Activated B cell treated with CpG ODN at 0.5 μM for 24 hours (primary cell): Measurements from ENCODE around the gene C1QTNF12. TPM values are rescaled to one million over a fixed set of nuclear protein-coding genes. Genes with fewer than 3 reads are reported as not detected.

Source experiments
- ATAC-seq: fragments of 200-7000 bp; cut with Tn5 transposase; one replicate; pipeline ENCODE4 v1.10.0; 2021; ENCODE audit warnings: low read depth, mild to moderate bottlenecking, moderate library complexity
- CTCF ChIA-PET: fragments of 350-600 bp; sonication (Branson Sonifier 250); formaldehyde crosslinking; loops from one replicate; lab custom pipeline; 2021; ENCODE audit warnings: antibody characterized with exemption; lab: Charles Lee
- POLR2A ChIA-PET: fragments of 350-600 bp; sonication (Branson Sonifier 250); formaldehyde crosslinking; loops from one replicate; lab custom pipeline; 2021; ENCODE audit warnings: antibody characterized with exemption; lab: Charles Lee
- DNase-seq: peaks from one replicate; pipeline ENCODE4 v3.0.0; 2022
- H3K27ac Mint-ChIP-seq: one replicate; pipeline ENCODE4 v1.8.0; 2020; ENCODE audit warnings: mixed read lengths
- H3K27me3 Mint-ChIP-seq: one replicate; pipeline ENCODE4 v1.8.0; 2021; ENCODE audit warnings: mixed read lengths
- H3K36me3 Mint-ChIP-seq: one replicate; pipeline ENCODE4 v1.8.0; 2021; ENCODE audit warnings: low read depth, mixed read lengths
- H3K4me1 Mint-ChIP-seq: one replicate; pipeline ENCODE4 v1.8.0; 2021; ENCODE audit warnings: mixed read lengths
- H3K4me3 Mint-ChIP-seq: one replicate; pipeline ENCODE4 v1.8.0; 2020; ENCODE audit warnings: mild to moderate bottlenecking, mixed read lengths
- H3K9me3 Mint-ChIP-seq: one replicate; pipeline ENCODE4 v1.8.0; 2020; ENCODE audit warnings: mixed read lengths
- intact Hi-C: fragments of 100-400 bp; cut with micrococcal nuclease; formaldehyde crosslinking; loops from one replicate; pipeline ENCODE4 v1.15.1; 2024
- total RNA-seq: library from RNA; stranded (reverse); gene quantifications from 2 replicates; pipeline ENCODE4 v1.2.3, GENCODE V29; 2022
- TF ChIP-seq, protein P1 (sequence below): fragments of 200-600 bp; IDR thresholded peaks from one replicate; pipeline ENCODE4 v1.8.0; 2022; ENCODE audit warnings: antibody characterized with exemption, mild to moderate bottlenecking

The C1QTNF12 gene
- total RNA-seq, 1 donor from 2014 or later = 2.5 TPM

DNA sequence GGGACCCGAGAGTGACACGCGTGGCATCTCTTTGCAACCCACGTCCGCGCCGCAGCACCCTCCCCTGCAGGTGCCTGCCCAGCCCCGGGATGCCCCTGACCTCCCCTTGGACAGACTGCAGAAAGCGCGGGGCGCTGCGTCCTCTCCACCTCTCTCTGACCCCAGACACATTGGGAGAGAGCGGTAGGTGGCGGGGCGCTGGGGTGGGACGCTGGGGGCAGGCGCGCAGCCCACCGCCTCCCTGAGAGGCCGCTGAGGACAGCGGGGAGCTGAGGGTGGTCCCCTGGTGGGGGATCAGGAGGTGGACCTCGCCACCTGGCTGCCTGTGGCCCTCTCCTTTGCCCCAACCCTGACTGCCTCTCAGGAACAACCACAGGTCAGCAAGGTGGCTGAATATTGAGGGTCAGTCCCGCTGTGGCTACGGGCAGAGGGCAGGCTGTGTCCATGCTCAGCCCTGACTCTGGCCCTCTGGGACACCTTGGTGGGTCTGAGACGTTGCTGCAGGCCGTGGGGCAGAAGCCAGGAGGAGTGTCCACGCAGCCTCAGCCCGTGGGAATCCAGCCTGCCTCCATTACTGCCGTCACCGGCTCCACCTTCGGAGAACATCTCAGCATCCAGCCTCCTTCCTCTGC, 27.9 kb upstream of the C1QTNF12 start:
- ChIA-PET CTCF (interaction anchor here (1.0 kb wide), 1 partner anchor 152 kb away, joined by 6 read pairs; no protein-coding TSS in a partner anchor), POLR2A (interaction anchor here (1.0 to 1.4 kb wide), 5 partner anchors 12 to 159 kb away, joined by 3 to 8 read pairs (median 3); partner anchors contain the start of gene C1orf159)
- intact Hi-C loops = loop anchor here (1.0 to 5.0 kb wide), 4 partner anchors 16 to 262 kb away; partner anchors contain the start of genes ACAP3, AURKAIP1, ISG15 and PUSL1
- ATAC-seq (no peak), DNase-seq (no peak)
- H3K27ac Mint-ChIP-seq = no peak overlapping the region
- H3K4me3 Mint-ChIP-seq = peak overlapping the region; percentile 58
- no peaks in the 10 kb centered on the region for H3K9me3 Mint-ChIP-seq
- H3K36me3 Mint-ChIP-seq = peaks cover 16% of the 10 kb centered on the region
- TF ChIP-seq, protein P1, sequence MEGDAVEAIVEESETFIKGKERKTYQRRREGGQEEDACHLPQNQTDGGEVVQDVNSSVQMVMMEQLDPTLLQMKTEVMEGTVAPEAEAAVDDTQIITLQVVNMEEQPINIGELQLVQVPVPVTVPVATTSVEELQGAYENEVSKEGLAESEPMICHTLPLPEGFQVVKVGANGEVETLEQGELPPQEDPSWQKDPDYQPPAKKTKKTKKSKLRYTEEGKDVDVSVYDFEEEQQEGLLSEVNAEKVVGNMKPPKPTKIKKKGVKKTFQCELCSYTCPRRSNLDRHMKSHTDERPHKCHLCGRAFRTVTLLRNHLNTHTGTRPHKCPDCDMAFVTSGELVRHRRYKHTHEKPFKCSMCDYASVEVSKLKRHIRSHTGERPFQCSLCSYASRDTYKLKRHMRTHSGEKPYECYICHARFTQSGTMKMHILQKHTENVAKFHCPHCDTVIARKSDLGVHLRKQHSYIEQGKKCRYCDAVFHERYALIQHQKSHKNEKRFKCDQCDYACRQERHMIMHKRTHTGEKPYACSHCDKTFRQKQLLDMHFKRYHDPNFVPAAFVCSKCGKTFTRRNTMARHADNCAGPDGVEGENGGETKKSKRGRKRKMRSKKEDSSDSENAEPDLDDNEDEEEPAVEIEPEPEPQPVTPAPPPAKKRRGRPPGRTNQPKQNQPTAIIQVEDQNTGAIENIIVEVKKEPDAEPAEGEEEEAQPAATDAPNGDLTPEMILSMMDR = no peak
- H3K27me3 Mint-ChIP-seq = no peaks in the 10 kb centered on the region
- peaks cover 38% of the 10 kb centered on the region for H3K4me1 Mint-ChIP-seq

DNA sequence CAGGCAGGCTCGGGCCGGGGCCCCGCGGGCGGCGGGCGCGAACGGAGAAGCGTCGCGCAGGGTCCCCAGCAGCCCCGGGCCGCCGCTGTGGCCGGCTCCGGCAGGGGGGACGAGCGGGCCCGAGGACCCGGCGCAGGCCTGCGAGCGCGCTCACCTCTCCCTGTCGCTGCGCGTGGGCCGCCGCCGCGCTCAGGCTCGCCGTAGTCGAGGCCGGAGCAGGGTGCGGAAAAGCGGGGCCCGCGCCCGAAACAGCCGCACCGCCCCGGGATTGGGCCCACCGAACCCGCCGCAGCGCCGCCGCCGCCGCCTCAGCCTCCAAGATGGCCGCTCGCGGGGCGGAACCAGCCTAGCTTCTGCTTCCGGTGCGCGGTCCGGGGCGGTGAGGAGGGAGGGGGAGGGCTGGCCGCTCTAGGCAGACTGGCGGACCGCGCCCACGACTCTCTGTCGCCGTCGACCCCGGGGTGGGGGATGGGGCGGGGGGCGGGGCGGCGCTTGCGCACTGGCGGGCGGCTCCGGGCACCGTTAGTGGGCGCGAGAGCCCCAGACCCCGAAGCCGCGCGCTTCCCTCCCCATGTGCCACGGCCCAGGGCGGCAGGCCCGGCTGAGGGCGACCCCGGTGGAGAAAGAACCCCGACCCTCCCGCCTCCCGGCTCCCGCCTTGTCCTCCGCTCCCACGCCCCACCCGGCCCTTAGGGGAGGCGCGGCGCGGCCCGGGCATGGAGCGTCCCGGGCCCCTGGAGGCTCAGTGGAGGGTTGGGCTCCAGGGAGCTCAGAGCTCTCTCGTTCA, 27.2 kb upstream of the C1QTNF12 start, which contains the start of gene UBE2J2:
UBE2J2 (minus strand) TSS at position 343 of the 787 bp plus-strand sequence. CDS start 5,862 bp downstream, outside the sequence.
- Mint-ChIP-seq H3K4me1 (peaks cover 38% of the 10 kb centered on the region), H3K9me3 (no peaks in the 10 kb centered on the region), H3K4me3 (peak within 1 kb of the TSS; percentile 87), H3K27ac (peak within 1 kb of the TSS; percentile 70), H3K36me3 (peaks cover 19% of the 10 kb centered on the region), H3K27me3 (no peaks in the 10 kb centered on the region)
- peak; percentile 96 for ATAC-seq
- CTCF ChIA-PET = interaction anchor here (1.0 kb wide), 1 partner anchor 152 kb away, joined by 6 read pairs; no protein-coding TSS in a partner anchor
- POLR2A ChIA-PET = interaction anchor here (0.6 to 1.4 kb wide), 11 partner anchors 11 to 158 kb away, joined by 3 to 8 read pairs (median 5); partner anchors contain the start of genes AURKAIP1 and C1orf159
- intact Hi-C loops = loop anchor here (1.0 to 5.0 kb wide), 6 partner anchors 17 to 261 kb away; partner anchors contain the start of genes ACAP3, AURKAIP1, C1orf159 and ISG15
- TF ChIP-seq, protein P1 = no peak
- peak; percentile 82 for DNase-seq

DNA sequence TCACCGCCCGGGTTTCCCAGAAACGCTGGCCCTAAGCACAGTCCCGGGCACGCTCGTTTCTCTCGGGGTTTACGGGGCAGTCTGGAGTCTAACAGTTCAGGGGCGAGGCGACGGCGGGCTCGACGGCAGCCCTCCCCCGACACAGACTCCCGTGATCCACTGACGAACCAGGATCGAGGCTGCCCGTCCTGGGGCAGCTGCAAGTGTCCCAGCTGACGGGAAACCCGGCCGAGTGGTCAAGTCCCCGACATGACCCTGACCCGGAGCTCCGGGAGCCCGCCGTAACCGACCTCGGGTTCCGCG, 26.6 kb upstream of the C1QTNF12 start:
- intact Hi-C loops = loop anchor here (1.0 to 5.0 kb wide), 4 partner anchors 34 to 261 kb away; partner anchors contain the start of genes ACAP3, C1orf159, ISG15 and MRPL20
- H3K27me3 Mint-ChIP-seq = no peaks in the 10 kb centered on the region

DNA sequence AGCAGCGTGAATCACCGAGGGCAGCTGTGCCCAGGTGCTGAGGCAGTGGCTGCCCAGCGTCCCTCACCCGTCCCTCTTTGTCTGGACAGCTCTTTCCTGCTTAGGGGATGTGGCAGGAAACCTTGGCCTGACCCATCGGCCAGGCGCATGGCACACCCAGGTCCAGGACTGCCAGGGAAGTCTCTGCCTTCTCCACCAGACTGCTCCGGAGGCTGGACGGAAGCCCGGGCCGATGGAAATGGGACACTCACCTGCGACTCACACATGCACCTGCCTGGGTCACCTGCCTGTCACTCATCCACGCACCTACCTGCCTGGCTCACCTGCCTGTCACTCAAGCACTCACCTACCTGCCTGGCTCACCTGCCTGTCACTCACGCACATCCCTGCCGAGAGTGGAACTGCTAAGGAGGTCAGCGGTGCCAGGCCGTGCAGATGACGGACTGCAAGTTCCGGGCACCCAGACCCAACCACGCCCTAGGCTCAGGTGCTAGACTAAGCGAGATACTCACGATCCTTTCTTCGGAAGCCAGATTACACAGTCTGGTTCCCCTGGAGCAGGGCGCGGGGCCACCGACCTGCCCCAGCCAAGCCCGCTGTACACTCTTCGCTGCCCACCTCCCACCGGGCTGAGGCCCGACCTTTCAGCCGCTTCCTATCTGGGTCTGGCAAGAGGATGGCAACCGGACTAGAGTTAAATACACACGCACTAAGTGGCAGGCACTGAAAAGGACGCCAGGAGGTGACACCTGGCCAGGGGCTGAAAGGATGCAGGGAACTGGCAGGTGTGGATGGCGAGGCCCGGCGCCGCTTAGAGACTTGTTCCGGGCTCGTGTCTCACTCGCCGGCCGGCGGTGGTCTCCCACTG, 26.1 kb upstream of the C1QTNF12 start:
- CTCF ChIA-PET = no interaction called here
- POLR2A ChIA-PET = interaction anchor here (0.6 to 1.5 kb wide), 4 partner anchors 22 to 262 kb away, joined by 3 to 11 read pairs (median 6); no protein-coding TSS in a partner anchor
- TF ChIP-seq, protein P1 = no peak

More for the DNA sequence above, 26.6 kb upstream of the C1QTNF12 start:
- ATAC-seq = no peak
- ChIA-PET CTCF (interaction anchor here (1.0 kb wide), 1 partner anchor 151 kb away, joined by 6 read pairs; no protein-coding TSS in a partner anchor), POLR2A (interaction anchor here (0.6 to 1.4 kb wide), 11 partner anchors 10 to 157 kb away, joined by 3 to 8 read pairs (median 5); partner anchors contain the start of genes AURKAIP1 and C1orf159)
- Mint-ChIP-seq H3K4me1 (peaks cover 38% of the 10 kb centered on the region), H3K4me3 (peak overlapping the region; percentile 87), H3K27ac (peak overlapping the region; percentile 70), H3K36me3 (peaks cover 19% of the 10 kb centered on the region), H3K9me3 (no peaks in the 10 kb centered on the region)
- no peak for DNase-seq
- TF ChIP-seq, protein P1 = no peak

More for the DNA sequence above, 26.1 kb upstream of the C1QTNF12 start:
- no peak for ATAC-seq
- H3K36me3 Mint-ChIP-seq = peaks cover 19% of the 10 kb centered on the region
- peak overlapping the region; percentile 70 for H3K27ac Mint-ChIP-seq
- peak overlapping the region; percentile 87 for H3K4me3 Mint-ChIP-seq
- H3K27me3 Mint-ChIP-seq = no peaks in the 10 kb centered on the region
- intact Hi-C loops = loop anchor here (1.0 to 5.0 kb wide), 4 partner anchors 35 to 260 kb away; partner anchors contain the start of genes ACAP3, C1orf159, ISG15 and MRPL20
- H3K4me1 Mint-ChIP-seq = peaks cover 38% of the 10 kb centered on the region
- H3K9me3 Mint-ChIP-seq = no peaks in the 10 kb centered on the region
- DNase-seq = no peak
